Fibroblast of pulmonary artery (primary cell): ENCODE measurements around the gene KIAA0753.

Source experiments
- DNase-seq: peaks from one replicate; pipeline ENCODE4 v3.0.0-alpha.2; 2010; ENCODE audit warnings: low read depth
- H3K4me3 ChIP-seq: replicated peaks from 2 replicates; pipeline ENCODE4 v1.5.1; 2011; ENCODE audit warnings: low read depth, mild to moderate bottlenecking, control low read depth, low read length, moderate library complexity
- CTCF ChIP-seq: IDR thresholded peaks from 2 replicates; pipeline ENCODE4 v1.5.1; 2011; ENCODE audit warnings: mild to moderate bottlenecking, control low read depth, low read length, inconsistent platforms; ENCODE audit errors: missing control alignments

KIAA0753 gene

GRCh38 chr17:6683081-6683684 lies 42.7 kb upstream of the KIAA0753 start:
- no peak for DNase-seq
- no peak for TF ChIP-seq CTCF
- no peak overlapping the region for H3K4me3 ChIP-seq

GRCh38 chr17:6682339-6682738 lies 41.8 kb upstream of the KIAA0753 start:
- DNase-seq = no peak
- no peak for TF ChIP-seq CTCF
- no peak overlapping the region for H3K4me3 ChIP-seq

- TF ChIP-seq CTCF = no peak
- no peak overlapping the region for H3K4me3 ChIP-seq
- no peak for DNase-seq
These were observed 41.2 kb upstream of the KIAA0753 start for GRCh38 chr17:6681671-6682070.

- TF ChIP-seq CTCF = no peak
- H3K4me3 ChIP-seq = no peak overlapping the region
- no peak for DNase-seq
These were observed 40.7 kb upstream of the KIAA0753 start for GRCh38 chr17:6681176-6681575.

- TF ChIP-seq CTCF = no peak
- no peak overlapping the region for H3K4me3 ChIP-seq
These were observed 38.7 kb upstream of the KIAA0753 start for GRCh38 chr17:6679241-6679640.

GRCh38 chr17:6677946-6678345 lies 37.4 kb upstream of the KIAA0753 start:
- DNase-seq = no peak
- TF ChIP-seq CTCF = no peak
- H3K4me3 ChIP-seq = no peak overlapping the region

More at GRCh38 chr17:6679241-6679640, 38.7 kb upstream of the KIAA0753 start:
- DNase-seq = no peak

GRCh38 chr17:6677158-6677831 lies 36.8 kb upstream of the KIAA0753 start:
- no peak for DNase-seq
- no peak for TF ChIP-seq CTCF
- H3K4me3 ChIP-seq = no peak overlapping the region
